Fibroblast of skin of left biceps (primary cell): ENCODE measurements around the gene ITPKB.
"Not testable (repeated sequence)": the region's sequence is repeated elsewhere in the genome, so short reads cannot be mapped to it uniquely, and the experiment has no call there.

Experiments
- DNase-seq, 2 experiments: peaks; one replicate each; pipeline ENCODE4 v3.0.0-alpha.2; 2013; ENCODE audit warnings: low read depth in 2 of 2

The ITPKB gene

DNA sequence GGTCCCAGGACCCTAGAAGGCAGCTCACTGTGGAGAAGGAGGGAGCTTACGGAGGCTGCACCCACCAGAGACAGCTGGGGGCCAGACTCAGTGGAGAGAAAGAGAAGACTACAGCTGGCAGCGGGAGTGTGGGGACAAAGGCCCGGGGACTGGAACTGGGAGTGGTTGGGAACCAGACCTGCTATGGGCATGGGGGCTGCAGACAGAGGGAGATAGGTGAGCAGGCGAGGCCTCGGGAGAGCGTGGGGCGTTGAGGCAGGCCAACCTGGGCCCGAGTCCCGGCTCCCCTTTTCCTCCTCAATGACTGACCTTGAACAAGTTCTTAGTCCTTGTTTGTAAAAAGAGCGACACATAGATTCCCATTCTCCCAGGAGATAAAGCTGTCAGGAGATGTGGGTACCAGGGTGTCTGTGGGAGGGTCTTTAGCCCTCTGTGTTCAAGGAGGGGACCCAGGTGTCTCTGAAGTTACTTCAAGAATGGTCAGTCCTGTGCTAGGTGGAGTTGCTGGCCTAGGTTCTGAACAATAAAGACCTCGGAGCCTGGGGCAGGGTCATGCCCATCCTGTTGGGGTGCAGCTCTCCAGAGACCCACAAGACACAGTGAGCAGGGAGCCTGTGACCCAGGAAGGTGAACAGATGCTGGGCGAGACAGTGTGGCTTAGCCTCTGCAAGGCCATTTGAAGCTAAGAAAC, 87.9 kb downstream of the ITPKB start:
- no peak for DNase-seq

DNA sequence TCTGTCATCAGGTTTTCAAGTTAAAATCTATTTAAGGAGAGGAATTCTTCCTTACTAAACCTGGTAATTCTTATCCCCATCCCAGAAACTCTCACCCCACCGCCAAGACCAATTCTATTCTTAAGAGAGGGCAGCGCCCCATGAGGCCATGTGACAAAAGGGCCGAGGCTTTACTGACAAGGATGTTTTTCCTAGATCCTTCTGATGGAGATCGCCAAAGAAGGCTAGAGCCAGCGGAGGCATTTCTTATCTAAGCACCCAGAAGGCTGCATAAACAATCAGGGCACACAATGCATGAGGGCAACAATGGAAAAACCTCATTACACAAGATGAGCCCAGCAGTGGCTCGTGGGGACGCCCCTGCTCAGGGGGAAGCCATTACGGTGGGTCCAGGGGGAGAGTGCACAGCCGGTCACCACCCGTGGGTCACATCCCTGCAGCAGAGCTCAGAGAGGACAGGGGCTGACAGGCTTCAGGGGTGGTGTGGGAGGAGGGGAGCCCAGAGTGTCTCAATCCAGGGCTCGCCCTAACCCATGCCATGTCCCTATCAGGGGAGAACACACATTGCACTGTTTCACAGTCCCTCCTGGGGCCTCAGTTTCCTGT, 88.7 kb downstream of the ITPKB start:
- DNase-seq, result no peak

DNA sequence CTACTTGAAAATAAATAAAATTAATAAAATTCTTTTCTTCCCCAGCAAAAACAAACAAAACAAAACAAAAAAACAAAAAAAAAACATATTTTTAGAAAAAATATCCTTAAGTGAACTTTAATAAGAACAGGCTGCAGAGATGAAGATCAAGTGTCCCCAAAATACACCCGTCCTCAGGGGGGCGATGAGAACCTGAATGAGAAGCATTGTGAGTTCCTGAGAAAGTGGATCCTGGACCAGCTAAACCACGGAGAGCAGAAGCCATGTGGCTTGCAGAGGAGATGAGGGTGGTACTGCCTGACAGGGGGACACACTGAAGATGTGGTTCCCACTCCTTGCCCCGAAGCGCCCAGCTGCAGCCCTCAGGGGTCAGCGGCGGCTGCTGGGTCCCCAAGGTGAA, 89.3 kb downstream of the ITPKB start:
- DNase-seq, result no peak

DNA sequence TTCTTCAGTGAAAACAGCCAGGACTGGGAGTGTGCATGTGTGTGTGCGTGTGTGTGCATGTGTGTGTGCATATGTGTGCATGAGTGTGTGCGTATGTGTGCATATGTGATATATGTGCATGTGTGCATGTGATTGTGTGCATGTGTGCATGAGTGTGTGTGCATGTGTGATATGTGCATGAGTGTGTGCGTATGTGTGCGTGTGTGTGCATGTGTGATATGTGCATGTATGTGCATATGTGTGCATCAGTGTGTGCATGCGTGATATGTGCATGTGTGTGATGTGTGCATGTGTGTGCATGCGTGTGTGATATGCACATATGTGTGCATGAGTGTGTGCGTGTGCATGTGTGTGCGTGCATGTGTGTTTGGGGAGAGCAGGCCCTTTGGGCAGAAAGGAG, 89.8 kb downstream of the ITPKB start:
- no peak for DNase-seq

DNA sequence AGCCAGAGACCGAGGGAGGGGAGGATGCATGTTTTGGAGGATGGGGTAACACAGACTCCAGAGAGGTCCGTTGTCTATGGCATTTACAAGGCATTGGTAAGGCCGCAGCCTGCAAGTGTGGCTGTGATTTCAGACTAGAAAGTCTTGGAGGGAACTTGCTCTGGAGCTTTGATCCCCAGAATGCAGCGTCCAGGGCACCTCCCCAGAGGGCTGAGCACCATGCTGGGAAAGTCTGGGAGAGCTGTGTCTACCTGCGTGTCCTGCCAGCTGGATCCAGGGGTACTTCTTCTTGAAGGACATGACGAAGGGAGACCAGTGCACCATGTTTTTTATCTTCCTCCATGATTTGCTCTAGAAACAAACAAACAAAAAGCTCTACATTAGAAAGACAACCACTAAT, 90.7 kb downstream of the ITPKB start:
- no peak for DNase-seq

DNA sequence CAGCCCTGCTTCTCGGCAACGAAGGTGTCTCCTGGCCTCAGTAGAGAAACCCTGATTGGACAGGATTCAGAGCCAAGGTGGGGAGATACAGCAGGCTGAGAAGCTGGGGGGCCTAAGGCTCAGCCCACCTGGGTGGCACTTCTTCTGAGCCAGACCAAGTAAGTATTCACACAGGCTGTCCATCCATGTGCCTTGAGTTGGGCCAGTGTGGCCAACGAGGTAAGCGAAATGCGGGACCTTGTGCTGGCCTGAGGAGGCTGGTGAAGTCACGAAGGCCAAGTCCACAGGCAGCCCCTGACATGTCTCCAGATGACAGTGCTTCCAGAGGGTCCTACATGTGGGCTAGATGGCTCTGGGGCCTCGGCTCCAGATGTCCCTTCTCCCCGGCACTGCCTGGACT, 91.4 kb downstream of the ITPKB start:
- DNase-seq, result no peak

DNA sequence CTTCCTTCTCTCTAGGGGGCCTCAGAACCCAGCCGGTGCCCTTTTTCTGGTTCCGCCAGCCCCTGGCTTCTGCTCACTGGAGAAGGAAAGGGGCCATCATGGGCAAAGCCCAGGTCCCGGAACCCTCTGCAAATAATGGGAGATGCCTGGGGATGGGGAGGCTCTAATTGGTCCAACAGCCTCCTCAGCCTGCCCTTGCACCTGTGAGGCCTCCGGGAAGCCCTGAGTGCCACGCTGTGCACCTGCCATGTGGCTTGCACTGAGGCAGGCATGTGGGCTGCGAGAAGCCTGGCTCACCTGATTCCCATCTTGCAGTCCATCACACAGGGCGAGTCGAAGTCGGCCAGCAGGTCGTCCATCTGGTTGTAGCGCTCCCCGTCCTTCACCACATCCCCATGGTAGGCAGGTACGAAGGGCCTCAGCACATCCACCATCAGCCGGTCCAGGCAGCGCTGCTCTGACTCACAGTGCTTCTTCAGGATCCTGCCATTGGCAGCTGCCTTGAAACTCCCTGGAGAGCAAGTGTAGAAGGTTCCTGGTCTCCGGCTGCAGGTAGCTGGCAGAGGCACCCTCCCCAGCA, 92.1 kb downstream of the ITPKB start:
- no peak for DNase-seq

DNA sequence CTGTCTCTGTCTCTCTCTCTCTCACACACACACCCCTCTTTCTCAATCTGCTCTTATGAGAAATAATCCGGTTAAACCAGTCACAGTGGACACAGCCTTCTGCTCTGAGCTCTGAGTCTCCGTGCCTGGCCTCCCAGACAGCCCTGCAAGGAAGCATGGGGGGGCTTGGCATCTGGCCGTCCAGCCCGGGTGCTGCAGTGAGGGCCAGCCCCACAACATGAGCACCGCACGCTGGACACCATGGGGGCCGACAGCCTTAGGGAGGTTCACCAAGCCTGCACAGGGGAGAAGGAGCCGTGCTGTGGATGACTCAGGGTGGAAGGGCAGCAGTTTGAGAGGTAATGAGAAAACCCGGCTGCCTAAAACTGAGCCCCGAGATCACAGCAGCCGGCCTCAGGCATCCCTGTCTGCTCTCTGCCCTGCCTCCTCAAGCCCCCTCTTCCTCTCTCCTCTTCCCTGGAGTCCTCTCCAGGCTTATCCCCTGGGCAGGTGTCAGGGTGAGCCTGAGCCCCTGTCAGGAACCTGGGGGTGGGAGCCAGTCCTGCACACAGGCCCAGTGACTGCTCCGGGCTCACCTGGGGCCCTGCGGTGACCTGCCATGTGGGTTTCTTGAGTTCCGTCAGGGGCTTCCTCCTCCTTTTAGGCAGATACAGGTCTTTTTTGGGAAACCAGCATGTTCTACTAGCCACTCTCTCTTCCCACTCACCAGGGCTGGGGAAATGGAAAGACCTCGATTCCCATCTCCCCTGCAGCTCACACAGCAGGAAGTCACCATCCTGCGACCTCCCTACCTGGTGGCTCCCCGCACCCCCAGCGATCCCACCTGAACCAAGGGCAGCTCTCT, 92.8 kb downstream of the ITPKB start:
- no peak for DNase-seq

DNA sequence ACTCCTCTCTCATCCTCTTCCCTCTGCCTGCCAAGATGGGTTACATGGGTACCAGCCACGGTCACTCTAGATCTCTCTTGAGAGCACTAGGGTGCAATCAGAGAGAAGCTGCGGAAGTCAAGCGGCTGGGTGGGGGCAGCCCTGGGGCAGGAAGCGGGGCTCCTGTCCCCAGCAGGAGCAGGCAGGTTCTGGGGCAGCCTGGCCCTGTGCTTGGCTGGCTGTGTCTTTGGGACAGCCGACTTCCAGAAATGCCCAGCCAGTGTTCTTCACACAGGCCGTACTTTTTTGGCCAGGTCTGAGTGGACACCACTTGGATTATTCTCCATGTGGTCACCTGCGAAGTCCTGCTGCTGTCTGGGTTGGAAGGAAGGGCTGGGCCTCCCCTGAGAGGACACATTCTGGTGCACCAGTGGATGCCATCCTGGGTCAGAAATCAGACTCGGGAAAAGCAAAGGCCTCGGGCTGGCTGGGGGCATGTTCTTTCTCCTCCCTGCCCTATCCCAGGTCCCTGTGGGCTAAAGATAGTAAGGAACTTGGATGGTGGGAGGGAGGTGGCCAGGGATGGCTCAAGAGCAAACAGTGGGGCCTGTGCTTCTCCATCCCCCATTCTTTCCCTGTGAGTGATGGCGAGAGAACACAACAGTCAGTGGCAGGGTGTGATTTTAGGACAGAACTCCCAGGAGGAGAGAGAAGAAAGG, 93.7 kb downstream of the ITPKB start:
- DNase-seq, result no peak

DNA sequence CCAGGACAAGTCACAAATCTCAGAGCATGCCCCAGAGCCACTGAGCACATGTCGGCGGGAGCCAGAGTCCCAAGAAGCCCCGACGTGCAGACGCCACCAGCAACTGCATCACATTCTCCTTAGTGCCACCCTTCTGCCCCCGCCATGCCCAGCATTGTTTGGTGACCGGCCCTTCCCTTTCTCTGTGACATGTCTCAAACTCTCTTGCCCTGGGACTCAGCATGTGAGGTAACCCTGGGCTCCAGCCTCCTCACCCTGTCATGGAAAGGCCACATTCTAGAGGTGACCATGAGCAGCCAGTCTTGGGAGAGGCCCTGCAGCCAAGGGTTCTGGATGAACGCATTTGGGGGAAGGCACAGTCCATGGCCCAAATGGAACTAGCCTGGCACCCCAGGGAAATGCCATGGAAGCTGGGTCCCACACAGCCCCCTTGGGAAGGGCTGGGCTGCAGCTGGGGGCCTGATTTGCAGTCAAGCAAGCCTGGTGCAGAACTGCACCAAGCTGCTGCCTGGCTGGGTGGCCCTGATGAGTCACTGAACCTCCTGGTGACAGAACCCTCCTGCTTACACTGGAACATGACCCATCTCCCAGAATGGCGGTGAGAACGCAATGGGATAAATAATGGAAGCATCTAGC, 94.4 kb downstream of the ITPKB start:
- DNase-seq, result no peak

DNA sequence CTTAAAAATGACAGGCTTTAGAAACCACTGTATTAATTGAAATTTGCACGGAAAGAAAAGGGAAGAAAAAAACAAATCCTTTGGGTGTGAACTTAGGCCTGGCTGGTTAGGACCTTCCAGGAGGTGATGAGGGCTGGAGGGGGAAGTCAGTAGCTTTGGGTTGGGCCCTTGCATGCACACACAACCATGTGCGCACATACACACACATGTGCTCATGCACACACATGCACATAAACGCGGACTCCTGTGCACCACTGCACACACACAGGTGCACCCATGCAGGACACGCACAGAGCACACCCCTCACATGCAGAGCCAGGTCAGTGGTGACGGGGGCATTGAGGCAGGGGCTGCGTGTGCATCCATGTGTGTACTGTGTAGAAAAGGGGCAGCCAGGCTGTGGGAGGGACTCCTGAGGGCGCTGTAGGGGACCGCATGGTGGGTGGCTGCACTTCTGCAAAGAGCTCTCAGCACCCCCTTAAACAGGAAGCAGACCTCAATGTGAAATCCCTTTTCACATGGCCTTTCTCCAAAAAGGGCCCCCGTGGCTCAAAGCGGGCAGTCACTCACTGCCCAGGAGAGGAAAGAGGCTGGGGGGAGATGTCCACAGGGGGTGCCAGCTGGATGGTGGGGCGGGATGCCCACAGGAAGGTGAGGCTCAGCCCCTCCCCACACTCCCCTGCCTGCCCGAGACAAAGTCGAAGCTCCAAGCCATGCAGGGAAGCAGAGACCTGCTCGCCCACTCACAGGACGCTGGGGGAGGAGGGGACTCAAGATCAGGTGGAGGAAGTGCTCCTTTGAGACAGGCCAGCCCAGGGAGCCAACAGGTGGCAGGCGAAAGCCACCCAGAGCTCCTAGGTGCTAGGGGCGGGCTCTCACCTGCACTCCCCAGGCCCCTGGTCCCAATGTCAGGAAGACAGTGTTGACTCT, 95.2 kb downstream of the ITPKB start:
- DNase-seq, result no peak

DNA sequence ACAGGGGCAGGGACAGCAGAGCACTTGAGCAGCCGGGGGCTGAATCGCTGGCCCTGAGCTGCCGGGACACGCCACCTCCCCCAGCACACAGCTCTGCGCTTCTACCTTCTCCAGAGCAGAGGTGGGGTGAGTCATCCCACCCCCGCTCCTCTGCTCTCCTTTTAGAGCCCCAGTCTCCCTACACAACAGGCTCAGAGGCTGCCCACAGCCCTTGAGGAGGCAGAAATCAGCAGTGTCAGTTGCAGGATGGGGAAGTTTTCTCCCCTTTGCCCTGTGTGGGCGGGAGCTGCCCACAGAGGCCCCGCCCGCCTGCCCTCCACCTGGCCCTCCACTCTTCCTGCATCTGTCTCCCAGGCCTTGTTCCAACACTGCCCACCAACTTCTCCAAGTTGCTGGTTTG, 95.9 kb downstream of the ITPKB start:
- no peak for DNase-seq

DNA sequence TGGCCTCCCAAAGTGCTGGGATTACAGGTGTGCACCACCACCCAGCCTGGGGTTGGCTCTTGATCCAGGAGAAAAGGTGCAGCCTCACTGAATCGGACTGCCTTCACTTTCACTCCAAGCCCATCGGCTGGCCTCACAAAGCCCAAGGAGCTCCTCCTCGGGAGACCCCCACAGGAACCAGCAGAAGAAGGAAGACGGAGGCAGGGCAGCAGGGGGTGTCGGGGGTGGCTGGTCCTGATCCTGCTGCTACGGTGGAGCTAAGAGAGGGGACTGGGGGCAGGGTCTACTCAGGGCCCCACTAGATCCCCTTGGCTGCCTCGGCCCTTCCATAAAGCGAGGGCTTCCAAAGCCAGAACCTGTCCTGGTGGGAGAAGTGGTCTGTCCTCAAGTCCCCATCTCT, 96.7 kb downstream of the ITPKB start:
- DNase-seq, result no peak

DNA sequence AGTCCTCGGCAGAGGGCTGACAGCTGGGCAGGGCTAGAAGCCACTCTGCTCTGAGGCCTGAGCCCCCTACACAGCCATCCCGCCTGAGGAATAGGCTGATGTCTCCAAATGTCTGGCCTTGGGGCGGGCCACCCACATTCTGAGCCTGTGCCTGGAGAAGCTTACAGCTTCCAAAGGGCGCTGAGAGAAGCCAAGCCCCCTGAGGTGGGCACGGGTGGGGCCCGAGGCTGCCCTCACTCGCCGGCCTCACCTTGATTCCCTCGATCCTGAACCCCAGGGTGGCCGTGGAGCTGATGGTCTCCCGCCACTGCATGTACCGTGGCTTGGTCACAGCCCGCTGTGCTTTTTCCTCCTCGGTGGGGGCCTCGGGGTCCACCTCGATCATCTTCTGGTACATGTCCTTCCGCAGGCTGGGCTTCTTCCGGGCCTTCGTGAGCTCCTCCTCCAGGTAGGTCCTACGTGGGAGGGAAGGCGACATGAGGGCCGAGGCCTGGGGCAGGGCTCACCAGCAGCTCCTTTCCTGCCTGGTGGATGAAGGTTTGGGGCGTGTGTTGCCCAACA, 97.3 kb downstream of the ITPKB start:
- DNase-seq, result no peak

DNA sequence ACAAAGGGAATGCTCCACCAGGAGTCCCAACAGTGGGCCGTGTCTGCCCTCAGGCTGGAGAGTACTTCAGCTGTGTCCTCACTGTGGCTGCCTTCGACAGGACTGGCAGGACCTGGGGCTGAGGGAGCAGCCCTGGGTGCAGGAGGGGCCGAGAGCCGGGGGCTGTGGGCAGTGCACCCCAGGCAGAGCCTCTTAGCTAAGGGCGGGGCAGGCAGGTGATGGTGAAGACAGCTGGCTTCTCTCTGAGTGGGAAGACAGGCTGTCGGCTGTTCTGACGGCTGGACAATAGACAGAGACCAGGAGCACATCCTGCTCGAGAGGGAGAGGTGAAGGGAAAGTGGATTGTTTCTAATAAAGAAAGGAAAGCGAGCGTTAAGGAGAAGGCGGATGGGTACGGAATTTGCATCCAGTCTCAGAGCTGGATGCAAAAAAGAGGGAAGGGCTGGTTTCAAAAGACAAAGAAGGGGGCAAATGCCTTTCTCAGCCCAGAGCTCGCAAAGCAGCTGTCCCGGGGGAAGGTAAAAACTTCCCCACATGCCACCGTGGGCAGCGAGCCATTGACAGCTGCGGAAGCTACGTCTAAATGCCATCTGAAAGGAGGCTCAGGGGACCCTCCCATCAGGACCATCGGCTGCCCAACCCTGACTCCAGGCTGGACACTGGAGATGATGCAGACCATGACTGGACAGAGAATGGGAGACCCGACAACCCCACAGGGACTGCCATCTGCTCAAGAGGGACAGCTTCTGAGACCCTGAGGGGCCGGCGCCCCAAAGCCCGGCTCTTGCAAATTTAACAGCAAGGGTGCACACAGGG, 98.6 kb downstream of the ITPKB start:
- DNase-seq, result no peak

DNA sequence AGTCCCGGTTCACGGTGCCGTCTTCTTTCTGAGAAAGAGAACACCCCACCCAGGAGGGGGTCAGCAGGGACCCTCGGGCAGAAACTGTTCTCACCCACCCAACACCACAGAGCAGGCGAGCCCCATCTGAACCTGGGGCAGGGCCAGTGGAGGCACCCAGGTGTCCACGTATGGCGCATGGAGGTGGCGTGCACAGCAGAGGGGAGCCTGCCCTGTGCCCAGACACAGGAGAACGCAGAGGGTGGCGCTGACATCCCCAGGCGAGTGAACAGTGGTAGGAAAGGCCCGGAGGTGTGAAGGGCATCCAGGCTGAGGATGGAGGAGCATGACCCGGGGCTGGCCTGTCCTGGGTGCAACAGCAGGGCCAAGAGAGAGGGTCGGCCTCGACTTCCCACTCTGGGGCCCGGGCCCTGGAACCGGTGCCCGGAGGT, 99.4 kb downstream of the ITPKB start:
- no peak for DNase-seq

DNA sequence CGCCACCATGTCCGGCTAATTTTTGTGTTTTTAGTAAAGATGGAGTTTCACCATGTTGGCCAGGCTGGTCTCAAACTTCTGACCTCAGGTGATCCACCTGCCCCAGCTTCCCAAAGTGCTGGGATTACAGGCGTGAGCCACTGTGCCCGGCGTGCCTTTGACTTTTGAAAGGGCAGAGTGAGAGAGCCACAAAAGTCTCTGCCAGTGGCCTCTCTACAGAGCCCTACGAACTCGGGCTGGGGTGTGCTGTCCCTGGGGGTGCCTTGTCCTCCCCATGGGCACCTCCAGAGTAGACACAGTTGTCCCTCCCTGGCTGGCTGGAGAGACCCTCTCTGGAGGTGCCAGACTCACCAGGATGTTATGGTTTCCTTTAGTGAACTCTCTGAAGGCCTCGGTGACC, 99.9 kb downstream of the ITPKB start:
- not testable (repeated sequence) for DNase-seq

DNA sequence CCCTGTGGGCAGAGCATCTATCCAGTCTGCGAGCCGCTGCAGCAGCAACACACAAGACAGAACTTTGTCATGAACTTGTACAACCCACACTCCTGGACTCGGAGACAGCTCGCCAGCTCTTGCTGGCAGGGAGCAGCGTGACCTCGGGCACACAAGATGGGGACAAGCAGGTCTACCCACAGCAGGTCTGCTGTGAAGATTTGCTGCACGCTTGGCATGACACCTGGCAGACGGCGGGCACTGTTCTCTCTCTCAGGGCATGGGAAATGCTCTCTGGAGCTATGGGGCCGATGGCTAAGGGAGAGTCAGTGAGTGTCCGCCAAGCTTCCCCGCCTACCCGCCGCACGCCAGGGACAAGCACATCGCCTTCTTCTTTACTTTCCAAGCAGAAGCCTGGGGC, 100.5 kb downstream of the ITPKB start:
- no peak for DNase-seq

DNA sequence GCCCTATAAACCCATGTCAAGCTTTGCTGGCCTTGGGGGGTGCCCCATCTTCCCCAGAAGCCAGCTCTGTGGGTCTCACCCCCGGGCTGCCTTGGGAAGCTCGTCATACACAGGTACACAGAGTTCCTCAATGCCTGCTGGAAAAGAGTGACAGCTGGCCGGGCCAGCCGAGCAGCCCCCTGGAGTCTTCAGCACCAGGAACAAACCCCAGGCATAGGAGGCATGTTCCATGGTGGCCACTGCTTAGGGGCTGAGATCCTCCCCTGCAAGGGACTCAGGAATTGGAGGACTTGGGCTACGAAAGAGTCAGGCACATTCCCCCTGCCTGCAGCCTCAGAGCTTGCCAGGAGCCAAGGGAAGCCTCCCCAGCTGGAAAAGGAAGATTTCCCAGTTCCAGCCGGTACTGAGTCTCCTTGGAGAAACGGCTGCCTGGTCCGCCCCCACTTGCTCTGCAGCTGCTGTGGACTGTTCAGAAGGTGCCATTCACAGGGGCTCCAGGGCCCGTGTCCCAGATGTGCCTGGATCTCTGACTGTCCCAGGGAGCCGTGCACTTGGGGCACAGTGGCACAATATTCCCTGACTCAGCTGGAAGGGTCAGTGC, 101.0 kb downstream of the ITPKB start:
- DNase-seq, result no peak
